GM12875 (cell line): ENCODE data around the gene UBALD2.
A peak's percentile ranks its signal among the peaks of the same experiment; 100 is the strongest.
"Not testable (repeated sequence)": the region's sequence is repeated elsewhere in the genome, so short reads cannot be mapped to it uniquely, and the experiment has no call there.

ENCODE experiments used
- H3K4me3 ChIP-seq: one replicate; pipeline ENCODE4 v1.5.1; 2011; ENCODE audit warnings: low read depth, low read length, control low read depth
- CTCF ChIP-seq: IDR thresholded peaks from 2 replicates; pipeline ENCODE4 v1.5.1; 2011; ENCODE audit warnings: low read depth, mild to moderate bottlenecking, control low read depth, inconsistent platforms, low read length, moderate library complexity, borderline replicate concordance; ENCODE audit not compliant: insufficient read depth

Gene UBALD2

GRCh38 chr17:76239538-76240274 lies 25.4 kb upstream of the UBALD2 start:
- TF ChIP-seq CTCF: no peak
- H3K4me3 ChIP-seq: peak overlapping the region; percentile 44

- peak within 1 kb of the TSS; percentile 61 for H3K4me3 ChIP-seq
- no peak for TF ChIP-seq CTCF
These were observed 24.5 kb upstream of the UBALD2 start, which contains the start of gene RNF157 for GRCh38 chr17:76240461-76241203. RNF157 (minus strand) TSS chr17:76240493; CDS start chr17:76240240, 253 bp downstream.

- H3K4me3 ChIP-seq: peak overlapping the region; percentile 61
- no peak for TF ChIP-seq CTCF
These were observed 24.0 kb upstream of the UBALD2 start for GRCh38 chr17:76241204-76241538.

- no peak overlapping the region for H3K4me3 ChIP-seq
- no peak for TF ChIP-seq CTCF
These were observed 23.4 kb upstream of the UBALD2 start for GRCh38 chr17:76241691-76242255.

GRCh38 chr17:76243826-76244679 lies 21.1 kb upstream of the UBALD2 start:
- TF ChIP-seq CTCF: no peak
- no peak overlapping the region for H3K4me3 ChIP-seq

- not testable (repeated sequence) for H3K4me3 ChIP-seq
These were observed 20.4 kb upstream of the UBALD2 start for GRCh38 chr17:76244721-76245120.
